GM21528 (cell line): ENCODE data around the gene LYST.
A peak's percentile ranks its signal among the peaks of the same experiment; 100 is the strongest.
"Not testable (repeated sequence)": the region's sequence is repeated elsewhere in the genome, so short reads cannot be mapped to it uniquely, and the experiment has no call there.

ENCODE experiments used
- ATAC-seq: cut with Tn5 transposase; IDR thresholded peaks from one replicate; pipeline ENCODE4 v1.9.1; 2021; ENCODE audit warnings: mild to moderate bottlenecking, moderate library complexity; ENCODE audit not compliant: unreplicated experiment, low FRiP score

LYST gene

DNA sequence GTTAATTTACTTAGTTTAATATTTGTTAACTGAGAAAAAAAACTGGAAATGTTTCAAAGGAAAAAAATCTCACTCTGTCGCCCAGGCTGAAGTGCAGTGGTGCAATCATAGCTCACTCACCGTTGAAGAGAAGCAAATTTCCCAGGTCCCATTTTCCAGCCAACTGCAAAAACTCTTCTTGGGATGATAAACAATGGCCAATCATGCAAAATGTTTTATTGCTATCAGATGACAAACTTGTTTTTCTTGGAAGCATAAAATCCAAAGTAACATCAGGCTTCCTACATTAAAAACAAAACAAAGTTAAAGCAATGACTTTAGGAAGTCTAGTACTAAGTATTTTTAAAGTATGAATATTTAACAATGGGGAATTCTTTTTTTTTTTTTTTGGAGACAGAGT lies 84.9 kb downstream of the LYST start:
- ATAC-seq, result no peak

DNA sequence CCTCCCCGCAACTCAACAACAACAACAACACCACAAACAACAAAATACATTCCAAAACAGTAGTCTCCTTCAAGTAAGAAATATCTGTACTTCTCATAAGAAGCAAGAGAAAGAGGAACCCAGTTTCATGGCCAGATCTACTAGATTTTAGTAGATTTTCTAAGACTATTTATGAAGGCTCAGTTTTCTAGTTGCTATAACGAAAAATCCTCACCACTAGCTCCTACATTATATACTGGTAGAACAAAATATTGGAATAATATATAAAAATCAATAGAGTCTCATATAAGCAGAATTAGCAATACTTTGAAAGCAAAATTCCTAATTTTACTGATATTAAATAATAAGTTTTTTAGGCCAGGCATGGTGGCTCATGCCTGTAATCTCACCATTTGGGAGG lies 86.9 kb downstream of the LYST start:
- ATAC-seq, result no peak

DNA sequence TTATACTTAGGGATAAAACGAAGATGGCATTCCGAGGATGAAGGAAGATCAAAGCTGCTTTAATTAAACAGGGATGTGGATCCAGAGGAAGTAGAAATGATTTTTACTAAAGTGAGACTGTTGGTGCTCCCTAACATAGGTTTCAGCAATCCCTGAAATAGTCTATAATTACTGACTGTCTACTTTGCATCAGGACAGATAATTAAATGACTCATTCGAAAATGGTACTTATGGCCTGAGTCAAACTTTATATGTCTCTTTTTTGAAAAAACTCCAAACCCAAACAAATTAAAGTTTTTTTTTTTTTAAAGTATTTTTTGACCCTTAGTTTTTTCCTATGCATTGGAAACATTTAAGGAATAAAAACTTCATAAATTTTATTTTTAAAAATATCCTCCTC lies 90.3 kb downstream of the LYST start:
- ATAC-seq, result no peak

DNA sequence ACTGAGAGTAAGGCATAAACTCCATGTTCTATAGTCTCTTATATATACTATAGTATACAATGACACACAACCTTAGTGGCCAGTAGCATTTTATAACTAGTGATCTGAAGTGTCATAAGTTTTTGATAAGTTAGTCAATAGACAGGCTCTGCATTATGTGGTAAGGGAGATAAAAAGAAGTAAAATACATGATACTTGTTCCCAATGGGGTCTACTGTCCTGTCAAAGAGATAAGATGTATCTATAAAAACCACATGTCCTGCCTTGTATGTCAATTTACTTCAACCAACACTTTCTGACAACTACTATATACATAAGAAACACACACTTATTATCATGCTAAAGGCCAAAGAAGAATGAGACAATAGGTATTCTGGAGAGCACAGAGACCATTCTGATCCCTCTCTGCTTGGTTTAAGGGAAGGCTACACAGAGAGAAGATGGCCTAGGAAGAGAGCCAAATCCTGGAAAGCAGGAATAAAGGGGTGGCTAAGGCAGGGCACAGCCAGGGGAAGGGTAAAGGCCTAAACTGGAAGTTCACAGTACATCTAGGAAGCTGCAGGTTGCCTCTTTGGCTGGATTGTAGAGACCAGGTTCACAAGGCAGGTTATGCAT lies 91.4 kb downstream of the LYST start:
- no peak for ATAC-seq

DNA sequence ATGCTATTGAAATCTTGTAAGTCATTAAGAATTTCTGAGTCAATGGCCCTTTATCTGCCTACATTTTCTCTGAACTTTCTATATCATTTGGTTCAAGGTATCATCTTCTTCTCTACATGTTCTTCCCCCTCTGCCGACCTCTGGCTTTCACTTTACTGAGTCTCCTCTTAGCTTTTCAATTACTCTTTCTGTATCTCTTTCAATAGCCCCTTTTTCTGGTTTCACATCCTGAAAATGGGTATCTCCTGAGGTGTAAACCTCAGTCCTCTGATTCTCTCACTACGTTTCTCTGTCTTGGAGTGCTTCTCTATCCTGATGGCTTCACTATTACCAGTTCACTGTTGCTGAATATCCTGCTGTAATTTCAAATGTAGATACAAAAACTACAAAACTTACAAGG lies 98.9 kb downstream of the LYST start:
- peak; percentile 90 for ATAC-seq

DNA sequence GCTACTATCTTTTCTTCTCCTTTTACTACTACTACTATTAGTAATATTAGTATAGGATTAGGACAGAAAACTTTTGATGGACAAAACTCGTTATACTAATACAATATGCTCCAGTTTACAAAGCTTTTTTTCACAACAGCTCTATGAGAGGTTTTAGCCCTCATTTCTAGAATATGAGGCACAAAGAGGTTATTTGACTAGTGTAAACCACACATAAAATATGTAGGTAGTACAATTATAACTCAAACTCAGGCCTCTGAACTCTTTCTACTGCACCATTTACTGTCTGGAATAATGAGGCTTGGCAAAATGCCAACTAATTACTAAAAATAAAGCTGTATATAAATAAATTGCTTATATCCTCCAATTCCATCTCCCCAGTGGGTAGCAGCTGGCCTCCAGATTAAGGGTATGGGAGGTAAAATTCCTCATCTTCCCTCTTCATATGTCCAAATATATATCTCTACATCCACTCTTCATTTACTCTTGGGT lies 99.9 kb downstream of the LYST start:
- ATAC-seq, result no peak

DNA sequence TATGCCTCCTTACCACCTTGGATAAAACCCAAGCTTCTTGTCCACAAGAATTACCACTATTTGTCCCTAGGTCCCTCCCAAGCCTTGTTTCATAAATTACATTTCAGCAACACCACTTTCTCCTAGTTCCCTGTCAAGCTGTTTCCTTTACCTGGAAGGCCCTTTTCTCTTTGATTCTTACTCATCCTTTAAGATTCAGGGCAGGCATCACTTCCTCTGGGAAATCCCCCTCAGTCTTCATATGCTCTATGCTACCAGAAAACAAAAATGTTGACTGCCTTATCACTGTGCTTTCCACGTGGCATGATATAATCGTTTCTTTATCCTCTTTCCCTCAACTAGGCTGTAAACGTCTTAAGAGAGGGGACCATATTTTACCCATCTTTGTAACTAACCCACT lies 102.7 kb downstream of the LYST start:
- no peak for ATAC-seq

DNA sequence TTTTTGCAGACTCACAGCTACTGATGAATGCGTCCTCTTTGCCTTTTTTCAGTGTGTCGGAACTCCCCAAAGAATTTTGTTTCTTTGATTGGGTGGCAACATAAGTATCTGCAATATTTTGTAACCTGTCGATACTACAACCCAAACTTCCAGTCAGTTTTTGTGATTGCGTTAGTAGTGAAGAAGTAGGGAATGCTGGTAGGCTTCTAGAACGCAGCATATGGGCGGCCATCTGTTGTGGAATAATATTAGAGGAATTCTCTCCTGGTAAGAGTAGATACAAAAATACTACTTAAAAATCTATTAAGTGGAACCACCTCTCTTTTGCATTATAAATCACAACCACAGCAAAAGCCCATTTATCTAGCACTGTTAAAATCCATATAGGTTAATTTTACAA lies 107.4 kb downstream of the LYST start:
- ATAC-seq, result no peak

DNA sequence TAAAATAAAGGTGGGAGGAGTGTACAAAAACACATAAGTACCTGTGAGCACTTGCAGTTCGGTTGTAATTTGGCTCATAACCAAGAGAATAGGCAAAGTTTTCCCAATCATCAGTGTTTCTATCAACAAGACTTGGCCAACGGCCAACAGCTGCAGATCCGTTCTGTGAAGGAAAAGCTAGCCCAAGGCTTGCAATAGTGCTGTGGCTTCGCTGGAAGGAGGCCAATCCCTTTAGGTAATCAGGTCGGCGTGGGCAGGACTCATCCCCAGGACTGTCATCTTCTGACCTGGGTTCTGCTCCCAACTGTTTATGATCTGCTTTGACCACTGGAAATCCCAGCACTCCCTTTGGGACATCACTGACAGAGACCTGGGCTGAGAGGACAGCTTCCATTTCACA lies 107.8 kb downstream of the LYST start:
- no peak for ATAC-seq

DNA sequence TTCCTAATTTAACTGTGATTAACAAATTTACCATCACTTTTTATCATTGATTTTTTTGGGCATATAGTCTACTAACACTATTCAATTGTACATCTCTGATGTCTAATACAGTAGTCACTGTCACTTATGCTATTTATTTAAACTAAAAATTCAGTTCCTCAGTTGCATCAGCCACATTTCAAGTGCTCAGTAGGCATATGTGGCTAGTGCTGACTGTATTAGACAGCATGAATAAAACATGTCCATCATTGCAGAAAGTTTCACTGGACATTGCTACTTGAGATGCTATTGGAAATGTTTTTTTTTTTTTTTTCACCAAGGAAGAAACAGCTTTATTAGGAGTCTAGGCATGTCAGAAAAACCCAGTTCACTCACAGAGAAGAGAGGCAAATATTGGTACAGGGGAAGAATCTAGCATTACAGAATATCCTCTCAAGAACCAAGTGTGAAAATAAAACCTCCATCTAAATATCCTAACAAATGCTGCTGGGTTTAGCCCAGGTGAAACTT lies 109.1 kb downstream of the LYST start:
- no peak for ATAC-seq

DNA sequence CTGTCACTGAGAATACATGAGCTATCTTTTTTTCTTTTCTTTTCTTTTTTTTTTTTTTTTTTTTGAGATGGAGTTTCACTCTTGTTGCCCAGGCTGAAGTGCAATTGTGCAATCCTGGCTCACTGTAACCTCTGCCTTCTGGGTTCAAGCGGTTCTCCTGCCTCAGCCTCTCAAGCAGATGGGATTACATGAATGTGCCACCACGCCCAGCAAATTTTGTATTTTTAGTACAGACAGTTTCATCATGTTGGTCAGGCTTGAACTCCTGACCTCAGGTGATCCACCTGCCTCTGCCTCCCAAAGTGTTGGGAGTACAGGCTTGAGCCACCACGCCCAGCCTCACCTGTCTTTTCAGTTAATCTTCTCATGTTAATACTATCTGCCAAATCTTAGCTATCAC lies 112.5 kb downstream of the LYST start:
- not testable (repeated sequence) for ATAC-seq

DNA sequence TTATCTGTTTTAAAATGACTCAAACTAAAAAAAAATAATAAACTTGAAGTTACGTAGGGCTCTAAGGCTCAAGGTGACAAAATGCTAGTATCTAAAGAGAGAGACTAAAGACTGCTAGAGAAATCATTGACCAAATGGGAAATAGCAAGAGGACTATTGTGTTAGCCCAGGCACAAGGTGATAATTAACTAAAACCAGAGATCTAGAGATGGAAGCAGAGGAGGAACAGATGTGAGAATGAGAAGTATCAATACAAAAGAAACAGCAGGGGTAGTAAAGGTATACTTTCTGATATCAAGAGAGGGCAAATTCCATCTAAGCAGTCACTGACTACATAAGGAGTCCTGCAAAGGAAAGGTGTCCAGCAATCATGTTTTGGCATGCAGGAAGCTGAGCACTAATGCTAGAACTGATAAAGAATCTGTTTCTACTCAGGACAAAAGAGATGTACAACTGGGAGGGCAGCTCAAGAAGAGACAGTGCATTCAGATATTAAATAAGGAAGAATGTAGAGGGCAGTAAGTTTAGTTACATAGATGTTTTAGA lies 116.9 kb downstream of the LYST start:
- ATAC-seq, result no peak

DNA sequence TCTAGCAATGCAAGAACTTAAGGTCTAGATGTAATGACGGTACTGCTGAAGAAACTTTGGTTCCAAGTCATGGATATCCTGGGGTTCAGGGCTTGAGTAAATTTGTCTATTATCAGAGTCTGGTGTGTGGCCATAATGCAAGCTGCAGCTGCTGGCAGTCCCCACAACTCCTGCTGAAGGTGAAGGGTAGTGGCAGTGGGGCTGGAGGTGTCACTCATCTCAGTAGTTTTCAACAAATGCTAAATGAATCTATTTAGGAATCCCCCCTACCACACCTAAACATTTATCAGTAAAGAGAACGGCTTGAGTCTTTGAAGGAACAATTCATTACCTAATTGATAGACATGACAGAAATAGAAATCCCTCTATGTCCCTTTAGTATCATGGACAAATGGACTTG lies 118.0 kb downstream of the LYST start:
- ATAC-seq, result no peak

DNA sequence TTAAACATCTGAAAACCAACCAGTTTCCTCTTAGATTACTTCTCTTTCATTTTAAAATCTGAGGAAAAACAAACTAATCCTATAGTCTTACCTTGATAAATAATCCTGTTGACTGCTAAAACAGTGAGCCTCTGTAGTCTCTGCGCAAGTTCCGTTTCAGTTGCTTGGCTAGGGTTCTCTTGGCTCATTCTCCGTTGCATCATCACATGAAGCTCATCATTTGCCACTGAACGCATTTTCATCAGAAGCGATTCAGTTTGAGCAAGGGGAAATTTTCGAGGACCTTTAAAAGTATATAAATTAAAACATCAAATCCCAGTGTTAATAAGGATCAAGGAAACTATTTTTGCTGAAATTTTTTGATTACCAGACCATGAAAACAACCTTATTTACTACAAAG lies 120.5 kb downstream of the LYST start:
- ATAC-seq, result no peak

DNA sequence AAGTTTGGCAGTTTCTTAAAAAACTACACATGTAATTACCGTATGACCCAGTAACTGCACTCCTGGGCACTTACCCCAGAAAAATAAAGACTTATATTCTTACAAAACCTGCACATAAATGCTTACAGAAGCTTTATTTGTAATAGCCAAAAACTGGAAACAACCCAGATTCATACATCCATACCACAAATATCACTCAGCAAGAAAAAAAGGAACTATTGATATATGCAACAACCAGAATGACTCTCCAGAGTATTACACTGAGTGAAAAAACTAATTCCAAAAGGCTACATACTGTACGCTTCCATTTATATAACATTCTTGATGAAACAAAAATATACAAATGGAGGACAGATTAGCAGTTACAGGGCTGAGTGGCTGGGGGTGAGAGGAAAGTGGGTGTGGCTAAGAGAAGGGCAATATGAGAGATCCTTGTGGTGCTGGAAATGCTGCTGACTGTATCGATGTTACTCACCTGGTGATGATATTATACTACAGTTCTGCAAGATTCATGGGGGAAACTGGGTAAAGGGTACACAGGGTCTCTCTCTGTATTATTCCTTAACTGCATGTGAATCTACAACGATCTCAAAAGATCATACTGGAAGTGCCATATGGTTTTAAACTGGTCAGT lies 121.1 kb downstream of the LYST start:
- ATAC-seq, result no peak

DNA sequence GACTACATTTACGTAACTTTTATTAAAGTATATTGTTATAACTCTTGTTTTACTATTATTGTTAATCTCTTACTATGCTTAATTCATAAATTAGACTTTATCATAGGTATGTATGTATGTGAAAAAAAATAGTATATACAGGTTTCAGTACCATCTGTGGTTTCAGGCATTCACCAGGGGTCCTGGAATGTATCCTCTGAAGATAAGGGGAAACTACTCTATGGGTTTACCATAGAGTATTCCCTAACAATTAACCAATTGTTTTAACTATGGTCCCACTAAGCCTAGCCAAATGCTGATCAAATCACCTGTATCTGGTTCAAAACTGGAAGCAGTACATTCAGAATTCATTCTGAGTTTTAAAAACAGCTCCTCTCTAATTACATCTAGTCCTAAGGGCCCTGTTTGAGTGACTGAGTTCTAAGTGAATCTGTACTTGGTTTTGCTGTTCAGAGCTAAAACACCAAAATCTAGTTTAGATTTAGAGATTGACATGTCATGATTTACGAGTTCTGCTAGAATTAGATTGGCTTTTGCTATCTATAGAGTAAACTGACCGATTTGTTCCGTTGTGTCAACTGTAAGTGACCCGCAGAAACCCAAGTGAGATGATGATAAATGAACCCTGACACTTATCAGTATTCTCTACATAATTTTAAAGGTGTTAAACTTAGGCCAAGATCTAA lies 123.6 kb downstream of the LYST start:
- ATAC-seq, result no peak

DNA sequence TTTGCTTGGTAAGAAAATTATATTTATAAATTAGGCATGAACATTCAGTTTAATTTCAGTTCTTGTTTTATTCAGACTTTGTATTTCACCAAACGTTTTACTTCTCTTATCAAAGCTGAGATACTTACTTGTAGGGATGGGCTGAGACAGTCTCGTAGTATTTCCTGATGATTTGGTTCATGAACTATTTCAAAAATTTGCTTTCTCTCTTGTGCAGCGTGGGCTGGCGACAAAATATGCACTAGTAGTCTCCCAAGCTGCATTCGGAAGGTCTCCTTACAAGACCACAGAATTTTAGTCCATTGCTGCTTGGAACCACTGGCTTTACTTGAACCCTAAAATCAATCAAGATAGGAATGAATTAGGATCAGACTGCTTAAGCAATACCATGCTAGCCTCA lies 125.4 kb downstream of the LYST start:
- ATAC-seq, result no peak

DNA sequence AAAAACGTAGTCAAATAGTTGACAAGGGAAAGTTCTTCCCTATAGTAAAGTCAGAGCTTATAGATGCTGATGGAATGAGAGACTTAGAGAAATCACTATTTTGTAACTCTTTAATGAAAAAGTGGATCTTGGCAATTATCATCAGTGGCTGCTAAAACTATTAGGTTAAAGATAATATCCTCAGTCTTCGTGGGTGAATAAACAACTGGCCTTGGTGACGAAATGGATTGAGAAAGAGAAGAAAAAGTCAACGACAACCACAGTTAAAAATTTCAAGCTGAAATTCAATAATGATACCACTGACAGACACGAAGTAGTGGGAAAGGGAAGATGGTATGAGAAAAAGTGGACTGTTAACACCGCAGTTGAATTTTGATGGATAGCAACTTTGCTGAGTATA lies 127.1 kb downstream of the LYST start:
- ATAC-seq, result no peak

DNA sequence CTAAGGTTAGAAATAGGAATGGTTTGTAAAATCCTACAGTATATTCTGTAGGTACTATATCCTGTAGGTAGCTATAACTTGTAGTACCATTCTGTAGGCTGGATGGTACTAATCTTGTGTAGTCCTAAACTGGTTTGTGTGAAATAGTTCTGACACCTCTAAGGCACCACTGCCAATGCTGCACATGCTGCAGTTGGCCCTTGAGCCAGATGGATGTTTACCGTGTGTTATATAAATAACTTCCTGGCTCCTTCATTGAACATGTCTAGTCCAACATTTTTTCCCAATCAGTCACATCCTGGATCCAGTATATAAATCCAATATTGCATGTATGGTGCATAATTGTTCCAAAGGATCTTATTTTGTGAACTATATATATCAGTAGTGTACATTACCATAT lies 127.6 kb downstream of the LYST start:
- no peak for ATAC-seq

DNA sequence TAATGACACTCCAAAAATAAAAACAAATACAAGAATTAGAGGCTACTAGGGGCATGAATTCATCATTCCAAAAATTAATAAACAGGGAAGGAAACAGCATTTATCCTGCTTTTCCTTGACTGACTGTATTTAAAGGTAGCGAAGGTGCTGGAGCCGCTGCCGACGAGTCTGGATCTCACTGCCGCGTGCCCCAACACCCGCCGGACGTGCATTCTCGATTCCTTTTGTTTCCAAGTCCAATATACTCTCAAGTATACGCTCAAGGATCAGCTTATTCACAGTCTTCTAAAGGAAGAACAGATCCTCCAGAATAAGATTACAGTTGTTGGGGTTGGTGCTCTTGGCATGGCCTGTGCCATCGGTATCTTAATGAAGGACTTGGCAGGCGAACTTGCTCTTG lies 129.0 kb downstream of the LYST start:
- no peak for ATAC-seq

DNA sequence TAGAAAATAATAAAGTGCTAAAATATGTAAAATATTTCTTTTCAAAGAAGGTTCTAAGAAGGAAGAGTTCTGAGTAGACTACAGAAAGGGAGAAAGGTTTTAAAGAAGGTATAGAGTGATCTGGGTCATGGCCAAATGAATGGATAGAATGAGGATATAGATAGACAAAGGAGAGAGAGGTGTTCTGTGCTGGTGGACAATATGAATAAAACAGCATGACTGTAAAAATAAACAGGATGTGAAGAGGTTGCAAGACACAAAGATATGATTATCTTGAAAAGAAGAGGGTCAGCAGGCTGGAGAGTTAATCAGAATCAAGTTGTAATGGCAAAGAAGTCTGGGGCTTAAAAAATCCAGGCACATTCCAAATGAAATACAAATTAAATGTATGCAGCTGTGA lies 130.4 kb downstream of the LYST start:
- ATAC-seq, result no peak

DNA sequence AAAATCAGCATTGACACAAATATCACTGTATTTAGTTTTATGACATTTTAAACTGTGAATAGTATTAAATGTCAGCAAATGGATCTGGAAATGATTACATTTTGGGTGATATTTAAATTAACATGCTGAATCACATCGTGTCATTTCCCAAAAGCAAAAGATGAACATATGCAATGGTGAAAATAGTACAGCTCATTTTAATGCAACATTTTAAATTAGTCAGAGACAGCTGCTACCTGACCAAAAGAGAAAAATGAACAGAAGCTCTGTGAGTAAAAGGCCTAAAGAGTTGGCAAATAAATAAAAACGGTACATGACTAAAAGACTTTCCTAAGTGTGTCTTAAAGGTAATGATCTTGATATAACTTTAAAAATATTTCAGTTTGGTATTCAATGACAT lies 131.1 kb downstream of the LYST start:
- ATAC-seq, result no peak
